ENCODE results near the gene VASN.
A peak's percentile ranks its signal among the peaks of the same experiment; 100 is the strongest.

Gene VASN

DNA sequence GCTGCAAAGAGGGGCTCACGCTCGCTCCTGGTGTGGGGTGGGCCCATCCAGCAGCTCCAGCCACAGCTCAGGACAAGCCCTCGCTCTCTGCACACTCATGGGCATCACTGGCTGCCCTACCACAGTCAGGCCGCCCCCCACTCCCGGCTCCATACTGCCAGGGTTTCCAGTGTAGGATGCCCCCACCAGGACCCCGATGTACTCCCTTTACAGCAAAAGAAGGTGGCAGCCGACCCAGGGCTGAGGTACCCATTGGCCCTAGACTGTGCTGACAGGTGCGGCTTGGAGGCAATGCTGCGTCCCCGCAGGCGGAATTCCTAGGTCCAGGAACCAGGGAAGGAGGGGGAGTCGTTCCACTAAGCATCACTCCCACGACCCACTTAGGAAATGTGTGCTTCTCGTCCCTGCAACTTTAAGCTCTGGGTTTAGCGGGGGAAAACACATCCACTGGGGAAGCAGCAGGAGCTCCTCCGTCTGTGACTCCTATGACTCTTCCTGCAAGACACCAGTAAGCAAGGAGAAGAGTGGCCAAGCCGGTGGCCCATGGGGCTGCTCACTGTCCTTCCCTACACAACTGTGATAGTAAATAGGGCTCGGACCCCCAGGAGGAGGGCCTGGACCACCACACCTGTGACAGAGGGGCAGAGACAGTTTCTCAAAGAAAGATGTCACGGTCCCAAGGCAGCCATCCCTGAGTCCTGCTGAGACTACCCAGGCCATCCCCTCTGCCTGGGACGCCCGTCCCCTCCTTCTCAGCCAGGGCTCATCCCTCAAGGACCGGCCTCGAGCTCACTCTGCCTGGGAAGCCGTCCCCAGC is 31.7 kb downstream of the VASN start:
- no peak for DNase-seq (ENCODE audit: low read depth)

- no peak for DNase-seq (ENCODE audit: low read depth)
Observed at GRCh38 chr16:4404247-4404966, 32.8 kb downstream of the VASN start.

DNA sequence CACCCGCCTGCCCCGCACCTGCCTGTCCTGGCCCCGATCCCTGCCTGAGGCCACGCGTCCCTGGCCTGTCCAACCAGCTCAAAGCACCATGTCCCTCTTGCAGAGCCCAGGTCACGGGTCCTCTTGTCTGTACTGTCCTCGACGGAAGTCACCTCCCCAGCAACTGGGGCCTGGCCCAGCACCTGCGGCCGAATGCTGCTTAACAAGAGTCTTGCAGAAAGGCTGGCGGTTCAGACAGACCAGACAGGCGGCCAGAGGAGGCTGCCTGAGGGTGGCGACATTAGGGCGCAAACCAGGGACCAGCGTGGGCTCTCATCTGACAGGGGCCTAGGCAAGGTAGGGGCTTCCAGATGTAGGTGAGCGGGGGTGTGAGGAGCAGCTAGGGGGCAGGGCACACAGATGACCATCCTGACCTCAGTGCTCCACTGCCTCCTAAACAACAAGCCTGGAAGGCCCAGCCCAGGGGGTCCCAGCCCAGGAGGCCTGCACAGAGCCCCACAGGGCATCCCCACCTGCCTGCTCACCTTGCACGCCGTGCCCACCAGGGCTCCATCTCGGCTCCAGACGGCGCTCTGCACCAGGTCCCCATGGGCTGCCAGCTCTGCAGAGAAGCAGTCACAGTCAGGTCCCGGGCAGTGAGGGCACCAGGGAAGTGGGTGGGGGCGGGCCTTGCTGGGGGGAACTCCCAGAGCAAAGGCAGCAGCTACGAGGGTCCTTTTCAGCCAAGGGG is 33.5 kb downstream of the VASN start:
- no peak for DNase-seq (ENCODE audit: low read depth)

GRCh38 chr16:4407543-4408322 is 36.1 kb downstream of the VASN start:
- DNase-seq (ENCODE audit: low read depth) = no peak

- DNase-seq (ENCODE audit: low read depth) = no peak
Observed at GRCh38 chr16:4408323-4408690, 36.7 kb downstream of the VASN start.

GRCh38 chr16:4409081-4409932 is 37.7 kb downstream of the VASN start:
- no peak for DNase-seq (ENCODE audit: low read depth)

- no peak for DNase-seq (ENCODE audit: low read depth)
Observed at GRCh38 chr16:4410335-4411075, 38.9 kb downstream of the VASN start.

GRCh38 chr16:4411684-4412083 is 40.0 kb downstream of the VASN start:
- DNase-seq (ENCODE audit: low read depth) = no peak

- no peak for DNase-seq (ENCODE audit: low read depth)
Observed at GRCh38 chr16:4412159-4412558, 40.5 kb downstream of the VASN start.

DNA sequence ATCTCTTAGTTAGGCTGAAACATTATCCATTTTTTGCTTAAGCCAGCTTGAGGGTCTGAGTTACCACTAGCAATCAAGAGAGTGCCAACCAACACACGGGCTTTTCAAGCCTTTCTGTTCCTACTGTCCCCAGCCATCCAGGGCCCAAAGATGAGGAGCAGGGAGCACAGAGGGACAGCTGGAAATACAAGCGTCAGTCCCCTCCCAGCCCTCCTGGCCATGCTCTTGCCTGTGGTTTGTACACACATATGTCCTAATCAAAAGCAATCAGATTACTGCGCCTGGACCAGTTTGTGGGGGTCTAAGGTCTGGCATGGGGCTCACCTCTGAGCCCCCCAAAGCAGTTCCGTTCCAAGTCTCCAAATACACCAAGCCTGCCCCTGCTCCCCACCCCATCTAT is 41.2 kb downstream of the VASN start:
- DNase-seq (ENCODE audit: low read depth) = no peak

GRCh38 chr16:4414187-4414917 is 42.7 kb downstream of the VASN start:
- peak; percentile 86 for DNase-seq (ENCODE audit: low read depth)

DNA sequence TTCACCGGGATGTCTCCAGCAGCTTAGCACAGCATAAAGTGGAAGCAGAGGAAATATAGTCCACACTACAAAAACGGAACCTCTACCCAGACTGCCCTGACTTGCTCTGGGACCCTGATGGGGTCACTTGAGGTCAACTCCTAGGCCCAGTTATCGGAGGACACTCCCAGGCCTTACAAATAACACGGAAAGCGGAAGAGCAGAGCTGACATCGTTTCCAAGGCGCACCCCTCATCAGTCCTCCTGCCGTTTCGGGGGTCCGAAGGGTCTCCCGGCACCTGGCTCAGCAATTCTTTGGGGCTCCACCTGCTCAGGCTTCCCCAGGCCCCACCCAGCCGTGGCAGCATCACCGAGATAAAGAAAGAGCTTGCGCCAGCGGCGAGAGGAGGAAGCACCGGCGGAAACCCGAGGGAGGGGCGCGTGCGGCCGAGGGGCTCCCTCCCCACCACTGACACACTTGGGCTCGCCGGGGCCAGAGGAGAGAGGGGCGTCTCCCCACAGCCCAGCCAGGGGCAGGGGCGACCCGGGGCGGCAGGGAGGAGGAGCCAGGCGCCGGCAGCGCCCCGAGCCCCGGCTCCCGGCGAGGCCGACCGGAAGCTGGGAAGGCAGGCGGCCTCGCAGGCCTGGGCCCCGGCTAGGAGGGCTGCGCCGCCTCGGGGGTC is 44.0 kb downstream of the VASN start:
- peak; percentile 55 for DNase-seq (ENCODE audit: low read depth)

GRCh38 chr16:4416200-4417032 is 44.8 kb downstream of the VASN start, which contains the start of gene CORO7:
TSS of gene CORO7 (minus strand) at chr16:4416596. CDS start at chr16:4416518, 78 bp downstream.
- peak; percentile 99 for DNase-seq (ENCODE audit: low read depth)

GRCh38 chr16:4419402-4419959 is 47.8 kb downstream of the VASN start:
- DNase-seq (ENCODE audit: low read depth) = no peak

- DNase-seq (ENCODE audit: low read depth) = no peak
Observed at GRCh38 chr16:4420505-4421105, 49.0 kb downstream of the VASN start.

GRCh38 chr16:4425378-4426020 is 53.9 kb downstream of the VASN start, which contains the start of gene DNAJA3:
TSS of gene DNAJA3 (plus strand) at chr16:4425868. CDS start at chr16:4425882, 14 bp downstream.
- DNase-seq (ENCODE audit: low read depth) = peak; percentile 87
